B cell (primary cell): ENCODE results near the gene SLC25A17. TPM values are rescaled to one million over a fixed set of nuclear protein-coding genes. Genes with fewer than 3 reads are reported as not detected.
"Not testable (repeated sequence)": the region's sequence is repeated elsewhere in the genome, so short reads cannot be mapped to it uniquely, and the experiment has no call there.

Experiments
- ATAC-seq: fragments of 200-7000 bp; cut with Tn5 transposase; one replicate; pipeline ENCODE4 v1.10.0; 2021; ENCODE audit warnings: low read depth, mild to moderate bottlenecking, moderate number of reproducible peaks, moderate library complexity
- CTCF ChIA-PET: fragments of 350-600 bp; sonication (Branson Sonifier 250); formaldehyde crosslinking; loops from one replicate; lab custom pipeline; 2021; ENCODE audit warnings: antibody characterized with exemption, inconsistent platforms; lab: Charles Lee
- POLR2A ChIA-PET: fragments of 350-600 bp; sonication (Branson Sonifier 250); formaldehyde crosslinking; loops from one replicate; lab custom pipeline; 2021; ENCODE audit warnings: antibody characterized with exemption; lab: Charles Lee
- DNase-seq: peaks from one replicate; pipeline ENCODE4 v3.0.0; 2013
- H2AFZ ChIP-seq: 2 replicates; pipeline ENCODE4 v1.6.1; 2012; ENCODE audit warnings: mild to moderate bottlenecking, low read depth, low read length; ENCODE audit not compliant: insufficient read depth, poor library complexity, severe bottlenecking
- H3K27ac ChIP-seq, 2 donors: 1 replicate in 1 of 2; 2 replicates in 1 of 2; pipeline ENCODE4 v1.5.1; 2012 to 2013; ENCODE audit warnings: low read length in 2 of 2, mild to moderate bottlenecking in 2 of 2, moderate library complexity in 1 of 2
- H3K27me3 ChIP-seq, 4 experiments: fragments of 200-600 bp in 1 of 4; sonication (generic) in 1 of 4; replicated peaks in 1 of 4; 1 replicate in 2 of 4; 2 replicates in 2 of 4; pipeline versions ENCODE4 v1.6.1 to v1.7.0; 2013 to 2016; ENCODE audit warnings: low read length in 3 of 4, mild to moderate bottlenecking in 2 of 4, mixed read lengths in 1 of 4, moderate library complexity in 1 of 4; ENCODE audit not compliant: insufficient read depth in 4 of 4, control insufficient read depth in 3 of 4; ENCODE audit errors: control extremely low read depth in 1 of 4
- H3K36me3 ChIP-seq, 2 experiments: replicated peaks in 1 of 2; 1 replicate in 1 of 2; 2 replicates in 1 of 2; pipeline versions ENCODE4 v1.6.1 to v1.7.1; 2013; ENCODE audit warnings: low read length in 1 of 2; ENCODE audit not compliant: insufficient read depth in 2 of 2, control insufficient read depth in 1 of 2; ENCODE audit errors: control extremely low read depth in 1 of 2, extremely low read depth in 1 of 2
- H3K4me1 ChIP-seq, 2 donors: fragments of 200-600 bp in 1 of 2; sonication (generic) in 1 of 2; 1 replicate in 1 of 2; 2 replicates in 1 of 2; pipeline versions ENCODE4 v1.5.1 to v1.6.1; 2013 to 2017; ENCODE audit warnings: low read length in 2 of 2; ENCODE audit not compliant: control insufficient read depth in 2 of 2, insufficient read depth in 2 of 2
- H3K4me2 ChIP-seq: replicated peaks from 2 replicates; pipeline ENCODE3; 2012; ENCODE audit warnings: mild to moderate bottlenecking, low read depth, low read length; ENCODE audit not compliant: poor library complexity, severe bottlenecking
- H3K4me3 ChIP-seq, 5 experiments: fragments of 200-600 bp in 1 of 5; sonication (generic) in 1 of 5; 1 replicate in 3 of 5; 2 replicates in 2 of 5; pipeline versions ENCODE4 v1.5.1 to v1.7.0; 2011 to 2016; ENCODE audit warnings: low read length in 4 of 5, mild to moderate bottlenecking in 4 of 5, low read depth in 2 of 5, control low read depth in 1 of 5, moderate library complexity in 1 of 5; ENCODE audit not compliant: insufficient read depth in 1 of 5; ENCODE audit errors: control extremely low read depth in 1 of 5, extremely low read depth in 1 of 5
- H3K79me2 ChIP-seq: fragments of 200-600 bp; sonication (generic); one replicate; pipeline ENCODE4 v1.6.0; 2016; ENCODE audit warnings: low read length; ENCODE audit not compliant: control insufficient read depth, insufficient read depth
- H3K9ac ChIP-seq: fragments of 200-600 bp; sonication (generic); 2 replicates; pipeline ENCODE4 v1.6.1; 2017; ENCODE audit warnings: mild to moderate bottlenecking, low read length, moderate library complexity
- H3K9me3 ChIP-seq, 3 donors: one replicate each; pipeline versions ENCODE4 v1.6.1 to v1.7.1; 2013; ENCODE audit warnings: low read length in 2 of 3; ENCODE audit not compliant: control insufficient read depth in 2 of 3, insufficient read depth in 1 of 3; ENCODE audit errors: control extremely low read depth in 1 of 3
- H4K20me1 ChIP-seq: 2 replicates; pipeline ENCODE4 v1.6.0; 2012; ENCODE audit warnings: mild to moderate bottlenecking, low read length; ENCODE audit not compliant: insufficient read depth, control insufficient read depth, poor library complexity, severe bottlenecking
- H3K27ac Mint-ChIP-seq: one replicate; pipeline ENCODE4 v1.8.0; 2021; ENCODE audit warnings: mixed read lengths
- H3K27me3 Mint-ChIP-seq: one replicate; pipeline ENCODE4 v1.8.0; 2021; ENCODE audit warnings: mixed read lengths
- H3K4me1 Mint-ChIP-seq: one replicate; pipeline ENCODE4 v1.8.0; 2021; ENCODE audit warnings: mixed read lengths
- H3K4me3 Mint-ChIP-seq: one replicate; pipeline ENCODE4 v1.8.0; 2021; ENCODE audit warnings: mixed read lengths
- H3K9me3 Mint-ChIP-seq: one replicate; pipeline ENCODE4 v1.8.0; 2022; ENCODE audit warnings: mixed read lengths; ENCODE audit not compliant: insufficient read depth
- CTCF ChIP-seq: fragments of 200-600 bp; IDR thresholded peaks from one replicate; pipeline ENCODE4 v1.8.0; 2022; ENCODE audit warnings: antibody characterized with exemption, mild to moderate bottlenecking
- EZH2 ChIP-seq: IDR thresholded peaks from 2 replicates; pipeline ENCODE4 v1.6.1; 2012; ENCODE audit warnings: borderline replicate concordance, low read depth, mild to moderate bottlenecking, moderate library complexity, low read length; ENCODE audit not compliant: insufficient read depth, poor library complexity, severe bottlenecking
- WGBS: methylation state at CpG from one replicate; pipeline ENCODE4 v1.1.5; 2013; ENCODE audit warnings: missing lambda C conversion rate; ENCODE audit not compliant: insufficient coverage; 5-methylcytosine and 5-hydroxymethylcytosine counted together
- intact Hi-C: fragments of 100-400 bp; cut with micrococcal nuclease; formaldehyde crosslinking; loops from one replicate; pipeline ENCODE4 v1.10.0; 2022
- polyA plus RNA-seq: library from polyadenylated mRNA; depleted of rRNA; stranded (reverse); fragments of >200 nt; gene quantifications from 2 replicates; pipeline ENCODE4 v1.2.3, GENCODE V29; 2012
- total RNA-seq, 2 donors: library from RNA; stranded (reverse); fragments of 120-200 nt in 1 of 2; gene quantifications; 1 replicate in 1 of 2; 2 replicates in 1 of 2; pipeline versions ENCODE4 v1.2.3 to v1.2.4, GENCODE V29; 2013 to 2022

Gene SLC25A17
- total and polyA plus RNA-seq, 2 donors (not counting 1 experiment from before 2014, with no cell fraction given), result 13.1 to 15.0 TPM

- 97% methylated on average over 5 of the region's 6 CpGs for WGBS
- no peaks in the 10 kb centered on the region for H3K27me3 Mint-ChIP-seq
- Histone ChIP-seq H3K4me3 (no peak overlapping the region), H3K27me3 (no peaks in the 10 kb centered on the region), H3K79me2 (peaks cover 8% of the 10 kb centered on the region), H3K4me2 (peak overlapping the region; percentile 52), H3K9ac (no peak overlapping the region), H4K20me1 (no peaks in the 10 kb centered on the region), H3K9me3 (no peaks in the 10 kb centered on the region), H2AFZ (peak overlapping the region; percentile 59), H3K4me1 (peaks cover 22 to 27% of the 10 kb centered on the region in 2 donors), H3K36me3 (no peaks in the 10 kb centered on the region), H3K27ac (no peak overlapping the region)
- H3K27ac Mint-ChIP-seq, result peak overlapping the region; percentile 39
- no peaks in the 10 kb centered on the region for H3K9me3 Mint-ChIP-seq
- TF ChIP-seq CTCF (no peak), EZH2 (no peak)
- DNase-seq, result no peak
- H3K4me1 Mint-ChIP-seq, result peaks cover 27% of the 10 kb centered on the region
- peak overlapping the region; percentile 66 for H3K4me3 Mint-ChIP-seq
- POLR2A ChIA-PET, result no interaction called here
- no peak for ATAC-seq
- intact Hi-C loops, result no loop called here
- CTCF ChIA-PET, result interaction anchor here (0.7 to 4.2 kb wide), 11 partner anchors 10 to 323 kb away, joined by 3 to 33 read pairs (median 8); partner anchors contain the start of gene SLC25A17
Observed at GRCh38 chr22:40759294-40759840, 59.8 kb downstream of the SLC25A17 start.

- H3K27ac ChIP-seq, H2AFZ ChIP-seq, H3K36me3 ChIP-seq, H3K27me3 Mint-ChIP-seq, H3K79me2 ChIP-seq, H3K4me3 Mint-ChIP-seq, intact Hi-C loops, H3K4me2 ChIP-seq, H3K9ac ChIP-seq, POLR2A ChIA-PET, H3K27ac Mint-ChIP-seq, H4K20me1 ChIP-seq, DNase-seq, H3K4me3 ChIP-seq, H3K9me3 Mint-ChIP-seq, H3K9me3 ChIP-seq, H3K27me3 ChIP-seq, ATAC-seq: not testable (repeated sequence)
- H3K4me1 ChIP-seq, result peaks cover 17 to 22% of the 10 kb centered on the region in 2 donors
- CTCF ChIA-PET, result interaction anchor here (0.6 to 4.2 kb wide), 8 partner anchors 10 to 322 kb away, joined by 3 to 33 read pairs (median 8); no protein-coding TSS in a partner anchor
- H3K4me1 Mint-ChIP-seq, result peaks cover 22% of the 10 kb centered on the region
- 99% methylated on average over 10 of the region's 13 CpGs for WGBS
Observed at GRCh38 chr22:40758851-40759250, 60.3 kb downstream of the SLC25A17 start.
